Stimulated activated CD8-positive, alpha-beta memory T cell treated with anti-CD3 and anti-CD28 coated beads, Interleukin-12 subunit alpha, Interleukin-12 subunit beta, amount 100 ng/mL, for 24 hours (primary cell): Measurements from ENCODE around the gene ACD.

Experiments used
- DNase-seq: peaks from one replicate; pipeline ENCODE4 v3.0.0-alpha.2; 2020; ENCODE audit errors: extremely low read depth

Gene ACD

GRCh38 chr16:67647681-67648080 is 12.4 kb downstream of the ACD start:
- DNase-seq = no peak

GRCh38 chr16:67647111-67647651 is 12.9 kb downstream of the ACD start:
- DNase-seq = no peak

- no peak for DNase-seq
These were observed 14.5 kb downstream of the ACD start for GRCh38 chr16:67645397-67646121.

- DNase-seq = no peak
These were observed 16.0 kb downstream of the ACD start for GRCh38 chr16:67644038-67644437.

- no peak for DNase-seq
These were observed 18.0 kb downstream of the ACD start for GRCh38 chr16:67641779-67642708.

- no peak for DNase-seq
These were observed 22.4 kb downstream of the ACD start for GRCh38 chr16:67637625-67638024.

GRCh38 chr16:67636713-67637112 is 23.3 kb downstream of the ACD start:
- no peak for DNase-seq

GRCh38 chr16:67632415-67633172 is 27.5 kb downstream of the ACD start:
- DNase-seq = no peak

- no peak for DNase-seq
These were observed 31.8 kb downstream of the ACD start for GRCh38 chr16:67628216-67628615.

- DNase-seq = no peak
These were observed 46.3 kb downstream of the ACD start for GRCh38 chr16:67613808-67614207.

GRCh38 chr16:67608364-67608763 is 51.7 kb downstream of the ACD start:
- DNase-seq = no peak
